Lower leg skin (tissue), 3 donors: Measurements from ENCODE around the gene GTF2IRD2.
"Not testable (repeated sequence)": the region's sequence is repeated elsewhere in the genome, so short reads cannot be mapped to it uniquely, and the experiment has no call there.

ENCODE experiments used
- CTCF ChIP-seq, 3 donors: fragments of 450-650 bp; IDR thresholded peaks; one replicate each; pipeline ENCODE4 v1.5.1; 2016; ENCODE audit warnings: antibody characterized with exemption in 3 of 3, mild to moderate bottlenecking in 3 of 3, moderate library complexity in 2 of 3
- POLR2A ChIP-seq, 2 donors: fragments of 450-650 bp; IDR thresholded peaks; one replicate each; pipeline ENCODE4 v1.6.1; 2016 to 2017; ENCODE audit warnings: antibody characterized with exemption in 2 of 2, mild to moderate bottlenecking in 1 of 2, moderate library complexity in 1 of 2

- TF ChIP-seq POLR2A, CTCF (IDR thresholded peaks at IDR 0.05): not testable (repeated sequence)
These were observed 52.8 kb downstream of the GTF2IRD2 start for GRCh38 chr7:74798644-74799043.
